IMR-90 (cell line): ENCODE data around the gene HIVEP3. TPM values are rescaled to one million over a fixed set of nuclear protein-coding genes. Genes with fewer than 3 reads are reported as not detected.

Experiments used
- ATAC-seq: fragments of 200-7000 bp; cut with Tn5 transposase; 2 replicates; pipeline ENCODE4 v1.9.1; 2020; ENCODE audit warnings: low read depth, mild to moderate bottlenecking, moderate library complexity
- BruUV-seq: library from RNA; stranded (reverse); fragments of 400-500 nt; replicated peaks from 2 replicates; lab custom pipeline; 2021; lab: Mats Ljungman, UMichigan
- CTCF ChIA-PET: fragments of 300-600 bp; formaldehyde crosslinking; extraction: SDS; loops from one replicate; lab custom pipeline; 2021; ENCODE audit warnings: antibody characterized with exemption; lab: Yijun Ruan, JAX
- POLR2A ChIA-PET: fragments of 300-600 bp; sonication (Branson Sonifier 250); formaldehyde crosslinking; loops from one replicate; lab custom pipeline; 2022; ENCODE audit warnings: antibody characterized with exemption; ENCODE audit not compliant: unreplicated experiment; lab: Charles Lee
- DNase-seq: peaks from one replicate; pipeline ENCODE4 v3.0.0; 2013
- H2AFZ ChIP-seq: replicated peaks from 2 replicates; pipeline ENCODE3; 2013; ENCODE audit warnings: low read length, mild to moderate bottlenecking; ENCODE audit not compliant: poor library complexity
- H2AK5ac ChIP-seq: 2 replicates; pipeline ENCODE4 v1.6.1; 2013; ENCODE audit warnings: low read depth, low read length, inconsistent platforms
- H2AK9ac ChIP-seq: replicated peaks from 2 replicates; pipeline ENCODE3; 2013; ENCODE audit warnings: mild to moderate bottlenecking, low read depth, low read length, moderate library complexity; ENCODE audit not compliant: poor library complexity
- H2BK120ac ChIP-seq: 2 replicates; pipeline ENCODE4 v1.6.1; 2013; ENCODE audit warnings: low read depth, low read length, inconsistent platforms
- H2BK15ac ChIP-seq: 3 replicates; pipeline ENCODE4 v1.6.1; 2013; ENCODE audit warnings: low read depth, low read length, inconsistent platforms
- H2BK20ac ChIP-seq: 2 replicates; pipeline ENCODE4 v1.6.1; 2013; ENCODE audit warnings: low read depth, mild to moderate bottlenecking, inconsistent platforms, low read length, moderate library complexity
- H2BK5ac ChIP-seq: 2 replicates; pipeline ENCODE4 v1.6.1; 2013; ENCODE audit warnings: mild to moderate bottlenecking, low read depth, low read length, inconsistent platforms; ENCODE audit not compliant: poor library complexity, severe bottlenecking
- H3K14ac ChIP-seq: replicated peaks from 2 replicates; pipeline ENCODE4 v1.6.1; 2013; ENCODE audit warnings: low read depth, low read length, inconsistent platforms
- H3K18ac ChIP-seq: 2 replicates; pipeline ENCODE4 v1.6.1; 2013; ENCODE audit warnings: low read depth, low read length, control low read depth
- H3K23ac ChIP-seq: 2 replicates; pipeline ENCODE4 v1.6.1; 2013; ENCODE audit warnings: low read depth, low read length, inconsistent platforms
- H3K27ac ChIP-seq: 2 replicates; pipeline ENCODE4 v1.5.1; 2013; ENCODE audit warnings: mild to moderate bottlenecking, control low read depth, low read length; ENCODE audit not compliant: insufficient read depth
- H3K27me3 ChIP-seq: 2 replicates; pipeline ENCODE4 v1.6.1; 2013; ENCODE audit warnings: low read length; ENCODE audit not compliant: control insufficient read depth, insufficient read depth
- H3K36me3 ChIP-seq: 2 replicates; pipeline ENCODE4 v1.6.1; 2013; ENCODE audit warnings: low read length, mixed read lengths; ENCODE audit not compliant: control insufficient read depth, insufficient read depth
- H3K4ac ChIP-seq: 2 replicates; pipeline ENCODE4 v1.6.1; 2013; ENCODE audit warnings: low read depth, low read length, inconsistent platforms
- H3K4me1 ChIP-seq: 2 replicates; pipeline ENCODE4 v1.6.1; 2013; ENCODE audit warnings: low read length, mixed read lengths; ENCODE audit not compliant: control insufficient read depth, insufficient read depth
- H3K4me2 ChIP-seq: 2 replicates; pipeline ENCODE4 v1.6.1; 2013; ENCODE audit warnings: low read depth, mild to moderate bottlenecking, control low read depth, low read length, moderate library complexity
- H3K4me3 ChIP-seq: 2 replicates; pipeline ENCODE4 v1.5.1; 2013; ENCODE audit warnings: low read depth, mild to moderate bottlenecking, control low read depth, low read length, moderate library complexity; ENCODE audit not compliant: insufficient read depth
- H3K56ac ChIP-seq: 2 replicates; pipeline ENCODE4 v1.6.1; 2013; ENCODE audit warnings: low read length, inconsistent platforms; ENCODE audit not compliant: insufficient read depth; ENCODE audit errors: extremely low read depth
- H3K79me1 ChIP-seq, 2 experiments: 2 replicates each; pipeline ENCODE4 v1.6.1; 2013; ENCODE audit warnings: low read length in 2 of 2, inconsistent platforms in 1 of 2, low read depth in 1 of 2
- H3K9ac ChIP-seq: 2 replicates; pipeline ENCODE4 v1.6.1; 2013; ENCODE audit warnings: low read depth, low read length, control low read depth
- H3K9me1 ChIP-seq: 2 replicates; pipeline ENCODE4 v1.6.1; 2013; ENCODE audit warnings: low read length, inconsistent platforms; ENCODE audit not compliant: insufficient read depth
- H3K9me3 ChIP-seq: 2 replicates; pipeline ENCODE4 v1.6.1; 2013; ENCODE audit warnings: low read length; ENCODE audit not compliant: control insufficient read depth, insufficient read depth
- H4K20me1 ChIP-seq: 2 replicates; pipeline ENCODE4 v1.6.1; 2013; ENCODE audit warnings: low read length, inconsistent platforms; ENCODE audit not compliant: insufficient read depth
- H4K5ac ChIP-seq: 2 replicates; pipeline ENCODE4 v1.6.1; 2013; ENCODE audit warnings: mild to moderate bottlenecking, low read depth, low read length, control low read depth
- H4K8ac ChIP-seq, 2 experiments: 2 replicates each; pipeline ENCODE4 v1.6.1; 2013; ENCODE audit warnings: low read depth in 2 of 2, low read length in 2 of 2, control low read depth in 1 of 2, inconsistent platforms in 1 of 2
- H4K91ac ChIP-seq: 2 replicates; pipeline ENCODE4 v1.6.1; 2013; ENCODE audit warnings: low read depth, low read length, inconsistent platforms; ENCODE audit not compliant: insufficient read depth
- BHLHE40 ChIP-seq: fragments of 150-350 bp; IDR thresholded peaks from 2 replicates; pipeline ENCODE4 v1.6.1; 2016; ENCODE audit warnings: mild to moderate bottlenecking, low read depth, low read length
- CHD1 ChIP-seq: IDR thresholded peaks from 2 replicates; pipeline ENCODE4 v1.6.1; 2012; ENCODE audit warnings: low read depth, low read length, improper control_type of control experiment
- NFE2L2 ChIP-seq: fragments of 150-350 bp; IDR thresholded peaks from 2 replicates; pipeline ENCODE4 v1.6.1; 2016; ENCODE audit warnings: low read depth, mild to moderate bottlenecking, low read length
- RCOR1 ChIP-seq: IDR thresholded peaks from 2 replicates; pipeline ENCODE4 v1.6.1; 2012; ENCODE audit warnings: mild to moderate bottlenecking, low read length, improper control_type of control experiment; ENCODE audit not compliant: insufficient replicate concordance
- RFX5 ChIP-seq: IDR thresholded peaks from 2 replicates; pipeline ENCODE4 v1.8.0; 2012; ENCODE audit warnings: low read depth, mild to moderate bottlenecking, low read length, moderate library complexity
- WGBS, 2 experiments: methylation state at CpG; one replicate each; pipeline versions ENCODE4 v1.1.5 to v1.1.7; 2013; ENCODE audit warnings: missing lambda C conversion rate in 2 of 2; ENCODE audit not compliant: insufficient read length in 1 of 2; ENCODE audit errors: extremely low coverage in 2 of 2; 5-methylcytosine and 5-hydroxymethylcytosine counted together
- dilution Hi-C: fragments of 300-500 bp; cut with HindIII; formaldehyde crosslinking; loops from one replicate; pipeline ENCODE4 v1.14.3; 2018; ENCODE audit warnings: low sequenced_read_pairs; ENCODE audit not compliant: unreplicated experiment
- in situ Hi-C: fragments of 300-500 bp; cut with MboI; formaldehyde crosslinking; loops from 3 replicates; pipeline ENCODE4 v1.14.3; 2019; ENCODE audit warnings: low sequenced_read_pairs, inconsistent platforms, mixed read lengths
- intact Hi-C: fragments of 100-400 bp; cut with micrococcal nuclease; formaldehyde crosslinking; loops from 2 replicates; pipeline ENCODE4 v1.10.0; 2022
- polyA plus RNA-seq, 3 experiments: library from polyadenylated mRNA; depleted of rRNA; stranded (reverse); fragments of >200 nt; gene quantifications; 2 replicates each; pipeline ENCODE4 v1.2.3, GENCODE V29; 2012; ENCODE audit warnings: low replicate concordance in 1 of 3
- total RNA-seq: library from RNA; depleted of rRNA; stranded (reverse); fragments of >200 nt; gene quantifications from 2 replicates; pipeline ENCODE4 v1.2.3, GENCODE V29; 2012
- TF ChIP-seq, protein P1 (sequence below): fragments of 150-350 bp; IDR thresholded peaks from 2 replicates; pipeline ENCODE4 v1.6.1; 2016; ENCODE audit warnings: low read depth, mild to moderate bottlenecking, low read length, moderate library complexity, borderline replicate concordance

HIVEP3 gene
- total and polyA plus RNA-seq, 2 of the 4 experiments (the other 2 are of a cell fraction) = 1.4 to 4.0 TPM

DNA sequence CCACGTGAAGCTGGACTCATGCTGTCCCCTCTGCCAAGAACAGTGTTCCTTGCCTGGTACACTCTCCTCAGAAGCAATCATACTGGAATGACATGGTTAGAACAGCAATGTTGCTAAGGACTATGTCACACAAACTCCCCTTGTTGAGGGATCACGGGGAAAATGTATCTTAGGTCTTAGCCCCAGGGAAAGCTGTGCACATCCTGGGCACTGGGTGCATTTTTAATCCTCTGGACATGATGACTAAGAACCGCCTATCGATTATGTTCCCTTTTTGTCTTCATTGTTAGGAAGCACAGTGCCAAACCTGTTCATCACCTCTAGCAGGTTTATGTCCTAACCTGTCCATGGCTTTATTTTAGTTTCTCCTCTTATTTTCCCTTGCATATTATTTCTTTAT, 115.1 kb downstream of the HIVEP3 start:
- no peak overlapping the region for H2BK5ac ChIP-seq
- H3K9me3 ChIP-seq = no peaks in the 10 kb centered on the region
- TF ChIP-seq RCOR1 = no peak
- TF ChIP-seq, protein P1, sequence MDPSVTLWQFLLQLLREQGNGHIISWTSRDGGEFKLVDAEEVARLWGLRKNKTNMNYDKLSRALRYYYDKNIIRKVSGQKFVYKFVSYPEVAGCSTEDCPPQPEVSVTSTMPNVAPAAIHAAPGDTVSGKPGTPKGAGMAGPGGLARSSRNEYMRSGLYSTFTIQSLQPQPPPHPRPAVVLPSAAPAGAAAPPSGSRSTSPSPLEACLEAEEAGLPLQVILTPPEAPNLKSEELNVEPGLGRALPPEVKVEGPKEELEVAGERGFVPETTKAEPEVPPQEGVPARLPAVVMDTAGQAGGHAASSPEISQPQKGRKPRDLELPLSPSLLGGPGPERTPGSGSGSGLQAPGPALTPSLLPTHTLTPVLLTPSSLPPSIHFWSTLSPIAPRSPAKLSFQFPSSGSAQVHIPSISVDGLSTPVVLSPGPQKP = no peak
- TF ChIP-seq CHD1 = no peak
- no peak for TF ChIP-seq NFE2L2
- TF ChIP-seq RFX5 = no peak
- TF ChIP-seq BHLHE40 = no peak
- no peaks in the 10 kb centered on the region for H3K9me1 ChIP-seq
- no peak overlapping the region for H3K9ac ChIP-seq
- H4K91ac ChIP-seq = no peak overlapping the region
- no peak overlapping the region for H2BK20ac ChIP-seq
- H3K14ac ChIP-seq = no peak overlapping the region
- no peaks in the 10 kb centered on the region for H3K36me3 ChIP-seq
- dilution Hi-C loops (no loop called here), intact Hi-C loops (no loop called here), in situ Hi-C loops (no loop called here)
- no peak overlapping the region for H4K8ac ChIP-seq
- H2AK9ac ChIP-seq = no peak overlapping the region
- no peaks in the 10 kb centered on the region for H4K20me1 ChIP-seq
- no peak overlapping the region for H3K4me3 ChIP-seq
- no peak for DNase-seq
- H4K5ac ChIP-seq = no peak overlapping the region
- no peak overlapping the region for H3K27ac ChIP-seq
- no peak overlapping the region for H2BK120ac ChIP-seq
- H3K79me1 ChIP-seq = no peaks in the 10 kb centered on the region
- no peak overlapping the region for H2AK5ac ChIP-seq
- ChIA-PET CTCF (interaction anchor here (0.6 kb wide), 1 partner anchor 178 kb away, joined by 4 read pairs; no protein-coding TSS in a partner anchor), POLR2A (no interaction called here)
- H3K18ac ChIP-seq = no peak overlapping the region
- H3K4me2 ChIP-seq = no peak overlapping the region
- no peak overlapping the region for H3K4ac ChIP-seq
- no peak overlapping the region for H2BK15ac ChIP-seq
- no peak overlapping the region for H2AFZ ChIP-seq
- no peak for ATAC-seq
- BruUV-seq = no TSS peak
- no peaks in the 10 kb centered on the region; the same call in 1 of the 2 replicates for H3K4me1 ChIP-seq
- WGBS, 2 experiments = 80% methylated on average over 2 of the region's 4 CpGs; no CpG with 5 or more reads in 1 of the 2 experiments
- H3K23ac ChIP-seq = no peak overlapping the region
- no peaks in the 10 kb centered on the region for H3K27me3 ChIP-seq
- no peak overlapping the region for H3K56ac ChIP-seq
